Fibroblast of lung (primary cell): Measurements from ENCODE around the gene CLEC4D.

Experiments used
- CTCF ChIP-seq, 2 donors: IDR thresholded peaks in 1 of 2; conservative IDR thresholded peaks in 1 of 2; 1 replicate in 1 of 2; 2 replicates in 1 of 2; pipeline ENCODE4 v1.5.1; 2011 to 2012; ENCODE audit warnings: low read length in 2 of 2, control low read depth in 1 of 2, inconsistent platforms in 1 of 2, low read depth in 1 of 2, mild to moderate bottlenecking in 1 of 2
- EZH2 ChIP-seq: IDR thresholded peaks from 2 replicates; pipeline ENCODE4 v1.5.1; 2012; ENCODE audit warnings: low read length, control low read depth, mild to moderate bottlenecking; ENCODE audit errors: missing control alignments

- no peak for TF ChIP-seq CTCF (conservative IDR thresholded peaks at IDR 0.05 in 1 of 2, IDR thresholded peaks at IDR 0.05 in 1 of 2; ENCODE audit: low read depth in 1 of 2, low read length in 2 of 2)
- no peak for TF ChIP-seq EZH2
Measured at GRCh38 chr12:8553088-8553627, 39.9 kb downstream of the CLEC4D start.
